HG02642 (cell line): ENCODE data around the gene ZBTB39.
"Not testable (repeated sequence)": the region's sequence is repeated elsewhere in the genome, so short reads cannot be mapped to it uniquely, and the experiment has no call there.

Source experiments
- ATAC-seq: cut with Tn5 transposase; IDR thresholded peaks from one replicate; pipeline ENCODE4 v1.9.1; 2021; ENCODE audit warnings: mild to moderate bottlenecking; ENCODE audit not compliant: unreplicated experiment, poor library complexity

The ZBTB39 gene

GRCh38 chr12:57033431-57033830 is 27.1 kb upstream of the ZBTB39 start:
- no peak for ATAC-seq

GRCh38 chr12:57031789-57032188 is 25.4 kb upstream of the ZBTB39 start:
- no peak for ATAC-seq

- no peak for ATAC-seq
Measured at GRCh38 chr12:57031138-57031725, 24.9 kb upstream of the ZBTB39 start.

- ATAC-seq = no peak
Measured at GRCh38 chr12:57029457-57029856, 23.1 kb upstream of the ZBTB39 start.

GRCh38 chr12:57027805-57028153 is 21.4 kb upstream of the ZBTB39 start:
- no peak for ATAC-seq

GRCh38 chr12:57027011-57027804 is 20.9 kb upstream of the ZBTB39 start:
- no peak for ATAC-seq

GRCh38 chr12:57025196-57025595 is 18.9 kb upstream of the ZBTB39 start:
- no peak for ATAC-seq

- not testable (repeated sequence) for ATAC-seq
Measured at GRCh38 chr12:57022324-57022723, 16.0 kb upstream of the ZBTB39 start.

- ATAC-seq = no peak
Measured at GRCh38 chr12:57019983-57020719, 13.8 kb upstream of the ZBTB39 start.

- no peak for ATAC-seq
Measured at GRCh38 chr12:57018906-57019305, 12.6 kb upstream of the ZBTB39 start.

- not testable (repeated sequence) for ATAC-seq
Measured at GRCh38 chr12:57018353-57018752, 12.0 kb upstream of the ZBTB39 start.

- ATAC-seq = no peak
Measured at GRCh38 chr12:57016348-57016747, 10.0 kb upstream of the ZBTB39 start, which contains the start of gene TAC3. TAC3 (minus strand) TSS chr12:57016529; CDS start chr12:57015797, 732 bp downstream.

- ATAC-seq = peak; percentile 66
Measured at GRCh38 chr12:57012600-57013465, 6.5 kb upstream of the ZBTB39 start.

- no peak for ATAC-seq
Measured at GRCh38 chr12:57011438-57012424, 5.4 kb upstream of the ZBTB39 start.

- ATAC-seq = no peak
Measured at GRCh38 chr12:57010627-57011247, 4.4 kb upstream of the ZBTB39 start.

- no peak for ATAC-seq
Measured at GRCh38 chr12:57009949-57010626, 3.7 kb upstream of the ZBTB39 start.

GRCh38 chr12:57008178-57008577 is 1.8 kb upstream of the ZBTB39 start:
- ATAC-seq = no peak

GRCh38 chr12:57006809-57007475 is 596 bp upstream of the ZBTB39 start:
- no peak for ATAC-seq
